Transverse colon (tissue), 4 donors: ENCODE measurements around the gene UBE2E1.

ENCODE experiments used
- CTCF ChIP-seq, 5 experiments: fragments of 200-600 bp in 3 of 5; fragments of 450-650 bp in 2 of 5; sonication (generic) in 3 of 5; IDR thresholded peaks; 1 replicate in 2 of 5; 2 replicates in 3 of 5; pipeline ENCODE4 v1.5.1; 2016 to 2017; ENCODE audit warnings: antibody characterized with exemption in 5 of 5, inconsistent platforms in 3 of 5, mild to moderate bottlenecking in 2 of 5, moderate library complexity in 1 of 5
- POLR2A ChIP-seq: fragments of 450-650 bp; IDR thresholded peaks from one replicate; pipeline ENCODE4 v1.6.1; 2016; ENCODE audit warnings: antibody characterized with exemption, mild to moderate bottlenecking, moderate library complexity
- POLR2AphosphoS5 ChIP-seq, 3 donors: sonication (generic); formaldehyde crosslinking; IDR thresholded peaks; one replicate each; pipeline ENCODE4 v1.6.1; 2016; ENCODE audit warnings: antibody characterized with exemption in 3 of 3

GRCh38 chr3:23805210-23805632, 534 bp upstream of the UBE2E1 start:
- TF ChIP-seq CTCF (IDR thresholded peaks at IDR 0.05) (no peak), POLR2A (no peak), POLR2AphosphoS5 (IDR thresholded peaks at IDR 0.05) (no peak)
